NCI-H1092 (cell line): Measurements from ENCODE around the gene IQGAP1.
"Not testable (repeated sequence)": the region's sequence is repeated elsewhere in the genome, so short reads cannot be mapped to it uniquely, and the experiment has no call there.

Experiments
- DNase-seq: peaks from one replicate; lab custom pipeline; 2025; lab: John Stamatoyannopoulos, UW

The IQGAP1 gene

DNA sequence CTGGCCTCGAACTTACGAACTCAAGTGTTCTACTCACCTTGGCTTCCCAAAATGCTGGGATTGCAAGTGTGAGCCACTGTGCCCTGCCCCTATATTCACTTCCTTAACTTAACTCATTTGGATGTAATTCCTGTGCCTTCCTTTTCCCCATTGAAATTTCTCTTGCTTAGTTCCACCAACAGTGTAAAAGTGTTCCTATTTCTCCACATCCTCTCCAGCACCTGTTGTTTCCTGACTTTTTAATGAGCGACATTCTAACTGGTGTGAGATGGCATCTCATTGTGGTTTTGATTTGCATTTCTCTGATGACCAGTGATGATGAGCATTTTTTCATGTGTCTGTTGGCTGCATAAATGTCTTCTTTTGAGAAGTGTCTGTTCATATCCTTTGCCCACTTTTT lies 21.5 kb downstream of the IQGAP1 start:
- not testable (repeated sequence) for DNase-seq

GRCh38 chr15:90410316-90410715 lies 22.3 kb downstream of the IQGAP1 start:
- DNase-seq = not testable (repeated sequence)

- no peak for DNase-seq
These were observed 23.1 kb downstream of the IQGAP1 start for GRCh38 chr15:90411176-90411575.

DNA sequence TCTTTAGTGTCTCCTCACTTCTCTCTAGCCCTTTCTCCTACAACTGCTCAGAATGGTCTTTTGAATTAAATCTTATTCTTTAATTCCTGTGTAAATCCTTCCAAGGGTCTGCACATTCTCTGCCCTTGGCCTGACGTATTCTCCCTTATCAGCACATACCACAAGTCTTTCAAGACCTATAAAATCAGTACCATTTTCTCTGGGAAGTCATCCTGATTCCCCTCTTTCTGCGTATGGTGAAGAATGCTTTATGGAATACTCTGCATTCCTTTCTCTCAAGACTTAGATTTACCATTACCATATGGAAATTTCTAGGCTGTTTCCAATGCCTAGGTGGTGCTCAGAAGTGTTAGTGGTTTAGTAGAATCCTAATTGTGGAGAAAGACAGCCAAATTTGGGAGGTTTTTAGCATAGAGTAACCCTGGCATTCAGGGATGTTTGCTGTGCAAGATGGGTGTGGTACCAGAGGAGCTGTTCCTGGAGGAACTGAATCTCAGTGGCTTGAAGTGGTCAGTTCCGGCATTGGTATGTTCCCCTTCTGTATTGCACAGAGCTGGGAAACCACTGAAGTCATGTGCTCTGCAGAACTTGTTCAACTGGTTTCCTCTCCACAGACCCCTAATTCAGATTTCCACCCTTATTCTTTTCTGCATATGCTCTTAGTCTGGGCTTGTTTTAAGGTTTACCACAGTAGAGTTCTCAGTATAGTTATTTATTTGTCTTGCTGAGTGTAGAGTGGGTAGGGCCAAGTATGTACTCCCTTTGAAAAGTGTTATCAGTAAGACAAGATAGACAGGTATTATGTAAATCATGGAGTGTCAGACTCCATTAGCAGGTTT lies 24.5 kb downstream of the IQGAP1 start:
- DNase-seq = no peak

DNA sequence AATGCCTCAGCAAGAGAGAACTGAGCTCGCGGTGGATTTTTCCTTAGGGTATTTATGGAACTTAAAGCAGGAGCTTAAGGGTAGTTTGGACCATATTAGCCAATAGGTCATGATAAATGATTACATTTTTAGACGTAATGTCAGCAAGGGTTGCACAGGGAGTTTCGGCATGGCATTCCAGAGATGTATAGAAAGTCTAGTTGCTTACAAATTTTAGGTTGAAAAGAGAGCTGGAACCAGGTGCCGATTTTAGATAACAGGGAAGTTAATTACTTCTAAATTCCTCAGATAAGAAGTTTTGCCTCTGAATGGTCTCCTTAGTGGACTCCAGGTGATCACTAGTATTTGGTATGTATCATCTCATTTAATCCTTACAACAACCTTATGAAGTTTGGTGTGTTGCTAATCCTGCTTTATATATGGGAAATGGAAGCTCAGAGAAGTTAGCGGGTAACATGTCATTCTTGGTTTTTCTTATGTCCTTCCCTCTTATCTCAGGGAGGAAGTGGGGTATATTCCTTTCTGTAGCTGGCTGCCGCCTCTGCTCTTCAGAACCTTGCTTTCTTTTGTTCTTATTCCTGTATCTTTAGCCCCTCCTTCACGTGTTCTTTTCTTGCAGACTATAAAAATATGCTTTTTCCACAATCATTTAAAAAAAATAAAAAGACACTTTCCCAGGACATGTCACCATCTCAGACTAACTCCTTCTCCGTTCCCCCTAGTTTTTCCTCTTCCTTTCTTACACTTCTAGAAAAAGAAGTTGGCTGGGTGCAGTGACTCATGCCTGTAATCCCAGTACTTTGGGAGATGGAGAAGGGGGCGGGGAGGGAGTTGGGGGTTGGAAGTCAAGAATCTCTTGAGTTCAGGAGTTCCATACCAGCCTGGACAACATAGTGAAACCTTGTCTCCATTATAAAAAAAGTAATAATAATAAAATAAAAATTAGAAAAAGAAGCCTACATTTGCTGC lies 25.7 kb downstream of the IQGAP1 start:
- DNase-seq = no peak

GRCh38 chr15:90414408-90415028 lies 26.5 kb downstream of the IQGAP1 start:
- no peak for DNase-seq

DNA sequence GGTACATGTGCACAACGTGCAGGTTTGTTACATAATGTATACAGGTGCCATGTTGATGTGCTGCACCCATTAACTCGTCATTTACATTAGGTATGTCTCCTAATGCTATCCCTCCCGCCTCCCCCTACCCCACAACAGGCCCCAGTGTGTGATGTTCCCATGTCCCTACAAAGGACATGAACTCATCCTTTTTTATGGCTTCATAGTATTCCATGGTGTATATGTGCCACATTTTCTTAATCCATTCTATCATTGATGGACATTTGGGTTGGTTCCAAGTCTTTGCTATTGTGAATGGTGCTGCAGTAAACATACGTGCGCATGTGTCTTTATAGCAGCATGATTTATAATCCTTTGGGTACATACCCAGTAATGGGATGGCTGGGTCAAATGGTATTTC lies 28.0 kb downstream of the IQGAP1 start:
- DNase-seq = not testable (repeated sequence)

DNA sequence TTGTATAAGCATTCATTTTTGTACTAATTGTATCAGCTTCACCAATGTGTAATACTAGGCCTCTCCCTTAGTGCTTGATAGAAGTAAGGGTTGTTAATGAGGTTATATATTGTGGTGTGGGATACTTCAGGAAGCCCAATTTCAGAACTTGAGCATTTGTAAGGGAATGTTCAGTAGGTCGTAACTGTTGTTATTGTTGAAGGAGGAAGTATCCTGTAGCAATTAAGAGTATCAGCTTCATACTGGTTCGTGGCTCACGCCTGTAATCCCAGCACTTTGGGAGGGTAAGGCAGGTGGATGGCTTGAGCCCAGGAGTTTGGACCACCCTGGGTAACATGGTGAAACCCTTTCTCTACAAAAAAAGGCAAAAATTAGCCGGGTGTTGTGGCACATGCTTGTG lies 30.6 kb downstream of the IQGAP1 start:
- no peak for DNase-seq

DNA sequence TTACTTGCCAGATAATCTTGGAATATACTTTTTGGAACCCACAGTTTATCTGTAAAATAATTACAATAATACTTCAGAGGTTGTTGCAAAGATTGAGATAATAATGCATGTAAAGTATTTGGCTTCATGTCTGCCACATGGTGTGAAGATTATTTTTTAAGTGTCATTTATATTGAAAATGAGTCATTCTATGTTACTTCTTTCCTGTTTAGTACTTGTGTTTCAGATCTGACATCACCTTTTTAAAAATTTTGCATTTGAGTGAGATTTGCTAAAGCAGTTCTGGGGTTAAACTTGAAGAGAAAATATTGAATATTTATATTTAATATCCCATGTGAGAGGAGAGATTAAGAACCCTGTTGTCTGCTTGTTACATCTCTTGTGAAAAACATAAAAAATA lies 31.2 kb downstream of the IQGAP1 start:
- no peak for DNase-seq

DNA sequence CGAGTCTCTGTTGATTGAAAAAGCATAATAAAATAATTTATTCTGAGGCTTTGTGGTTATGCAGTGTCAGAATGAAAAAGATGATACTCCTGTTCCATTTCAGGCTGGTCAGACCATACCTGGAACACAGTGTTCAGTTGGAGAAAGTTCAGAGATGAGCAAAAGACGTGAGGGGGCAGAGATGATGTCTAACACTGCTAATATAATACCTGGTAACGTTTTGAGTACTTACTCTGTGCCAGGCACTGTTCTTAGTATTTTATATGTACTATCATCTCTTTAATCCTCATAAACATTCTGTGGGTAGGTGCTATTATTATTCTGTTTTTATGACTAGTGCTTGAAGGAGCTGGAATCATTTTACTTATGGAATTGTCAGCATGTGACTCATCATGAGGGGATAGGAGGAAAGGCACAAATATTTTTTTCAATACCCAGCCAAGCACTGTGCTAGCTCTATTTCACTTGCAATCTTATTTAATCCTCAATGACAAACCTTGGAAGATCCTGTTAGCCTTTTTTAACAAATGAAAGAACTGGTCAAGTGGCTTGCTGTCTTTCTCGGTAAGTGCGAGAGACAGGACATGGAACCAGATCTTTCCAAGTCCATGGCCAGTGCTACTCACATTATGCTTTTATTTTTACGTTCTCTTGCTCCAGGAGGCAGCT lies 31.8 kb downstream of the IQGAP1 start:
- no peak for DNase-seq

DNA sequence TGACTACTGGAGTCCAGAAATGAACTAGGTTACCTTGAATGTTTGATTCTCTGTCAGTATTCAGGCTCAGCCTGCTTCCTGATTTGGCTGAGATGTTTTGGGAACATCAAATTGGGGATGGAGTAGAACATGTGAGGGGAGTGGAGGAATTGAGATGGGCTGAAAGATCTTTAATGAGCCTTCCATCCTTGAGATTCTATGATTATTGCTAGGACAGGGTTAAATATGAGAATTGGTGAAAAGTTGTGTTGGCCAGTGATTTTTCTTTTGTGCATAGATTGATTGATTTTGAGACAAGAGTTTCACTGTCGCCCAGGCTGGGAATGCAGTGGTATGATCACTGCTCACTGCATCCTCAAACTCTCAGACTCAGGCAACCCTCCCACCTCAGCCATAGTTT lies 32.4 kb downstream of the IQGAP1 start:
- no peak for DNase-seq

DNA sequence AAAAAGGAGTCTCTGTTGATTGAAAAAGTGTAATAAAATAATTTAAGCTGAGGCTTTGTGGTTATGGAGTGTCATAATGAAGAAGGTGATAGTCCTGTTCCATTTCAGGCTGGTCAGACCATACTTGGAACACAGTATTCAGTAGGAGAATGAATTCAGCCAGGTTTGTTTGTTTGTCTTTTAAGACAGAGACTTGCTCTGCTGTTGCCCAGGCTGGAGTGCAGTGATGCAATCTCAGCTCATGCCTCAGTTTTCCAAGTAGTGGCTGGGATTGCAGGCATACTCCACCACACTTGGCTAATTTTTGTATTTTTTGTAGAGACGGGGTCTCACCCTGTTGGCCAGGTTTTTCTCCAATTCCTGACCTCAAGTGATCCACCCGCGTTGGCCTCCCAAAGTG lies 33.5 kb downstream of the IQGAP1 start:
- no peak for DNase-seq

DNA sequence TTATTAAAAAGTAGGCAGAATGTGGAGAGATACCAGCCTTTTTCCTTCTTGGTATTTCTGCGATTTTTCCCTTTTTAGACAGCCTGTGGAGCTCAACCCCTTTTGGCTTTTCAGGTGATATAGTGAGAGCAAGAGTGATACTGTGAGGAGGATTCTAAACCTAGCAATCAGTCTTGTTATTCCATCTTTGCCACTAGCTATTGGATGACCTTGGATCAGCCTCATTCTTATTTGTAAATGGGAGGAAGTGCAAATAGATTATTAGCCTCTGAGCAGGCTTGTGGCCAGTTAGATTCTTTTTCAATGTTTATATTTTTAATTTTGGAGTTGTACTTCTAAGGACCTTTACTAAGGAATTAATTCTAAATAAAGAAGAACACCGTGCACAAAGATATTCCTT lies 34.0 kb downstream of the IQGAP1 start:
- no peak for DNase-seq

DNA sequence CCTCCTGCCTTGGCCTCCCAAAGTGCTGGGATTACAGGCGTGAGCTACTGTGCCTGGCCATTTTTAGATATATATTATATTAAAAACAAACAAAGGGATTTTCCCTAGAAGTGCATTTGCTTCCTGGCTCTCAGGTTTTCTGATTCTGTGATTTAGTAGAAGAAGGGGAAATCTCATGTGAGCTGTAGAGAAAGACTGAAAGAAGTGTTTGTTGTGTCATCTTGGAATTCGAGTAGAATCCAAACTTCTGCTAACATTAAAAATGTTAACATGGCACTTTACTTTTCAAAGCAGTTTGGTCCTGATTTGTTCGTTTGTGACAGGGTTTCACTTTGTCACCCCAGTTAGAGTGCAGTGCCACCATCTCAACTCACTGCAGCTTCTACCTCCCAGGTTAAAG lies 34.9 kb downstream of the IQGAP1 start:
- DNase-seq = no peak

GRCh38 chr15:90423801-90424319 lies 35.8 kb downstream of the IQGAP1 start:
- no peak for DNase-seq

GRCh38 chr15:90425726-90426346 lies 37.8 kb downstream of the IQGAP1 start:
- no peak for DNase-seq

DNA sequence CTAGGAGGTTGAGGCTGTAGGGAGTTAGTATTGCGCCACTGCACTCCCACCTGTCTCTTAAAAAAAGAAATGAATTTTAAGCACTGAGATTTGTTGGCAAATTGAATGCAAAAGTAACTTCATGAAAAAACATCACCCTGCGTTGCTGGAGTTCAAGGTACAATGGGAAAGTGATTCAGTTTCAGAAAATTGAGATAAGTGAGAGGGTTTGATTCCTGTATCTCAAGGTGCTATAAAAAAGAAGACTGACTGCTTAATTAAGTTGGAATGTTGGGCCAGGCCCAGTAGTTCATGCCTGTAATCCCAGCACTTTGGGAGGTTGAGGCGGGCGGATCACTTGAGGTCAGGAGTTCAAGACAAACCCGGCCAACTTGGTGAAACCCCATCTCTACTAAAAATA lies 39.1 kb downstream of the IQGAP1 start:
- no peak for DNase-seq

GRCh38 chr15:90432253-90432652 lies 44.2 kb downstream of the IQGAP1 start:
- DNase-seq = no peak

GRCh38 chr15:90435652-90436337 lies 47.8 kb downstream of the IQGAP1 start:
- no peak for DNase-seq

DNA sequence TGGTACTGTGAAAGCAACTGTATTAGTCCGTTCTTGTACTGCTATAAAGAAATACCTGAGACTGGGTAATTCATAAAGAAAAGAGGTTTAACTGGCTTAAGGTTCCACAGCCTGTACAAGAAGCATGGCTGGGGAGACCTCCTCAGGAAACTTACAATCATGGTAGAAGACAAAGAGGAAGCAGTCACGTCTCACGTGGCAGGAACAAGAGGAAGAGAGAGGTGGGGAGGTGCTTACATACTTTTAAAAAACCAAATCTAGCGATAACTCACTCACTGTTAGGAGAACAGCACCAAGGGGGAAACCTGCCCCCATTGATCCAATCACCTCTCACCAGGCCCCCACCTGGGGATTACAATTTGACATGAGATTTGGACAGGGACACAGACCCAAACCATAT lies 48.9 kb downstream of the IQGAP1 start:
- no peak for DNase-seq

DNA sequence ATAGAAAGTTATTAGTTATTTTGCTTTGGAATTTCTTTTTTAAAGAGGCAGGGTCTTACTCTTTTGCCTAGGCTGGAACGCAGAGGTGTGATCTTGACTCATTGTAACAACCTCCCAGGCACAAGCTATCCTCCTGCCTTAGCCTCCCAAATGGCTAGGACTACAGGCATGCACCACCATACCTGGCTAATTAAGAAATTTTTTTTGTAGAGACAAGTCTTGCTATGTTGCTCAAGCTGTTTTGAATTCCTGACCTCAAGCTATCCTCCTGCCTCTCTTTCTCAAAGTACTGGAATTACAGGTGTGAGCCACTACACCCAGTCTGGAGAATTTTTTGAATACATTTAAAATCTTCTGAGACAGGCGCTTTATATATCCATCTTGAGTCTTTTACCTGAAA lies 49.5 kb downstream of the IQGAP1 start:
- no peak for DNase-seq
